GM21360 (cell line): ENCODE measurements around the gene CTSD.

Source experiments
- ATAC-seq: cut with Tn5 transposase; IDR thresholded peaks from one replicate; pipeline ENCODE4 v1.9.1; 2021; ENCODE audit warnings: mild to moderate bottlenecking, moderate library complexity; ENCODE audit not compliant: unreplicated experiment

The CTSD gene

GRCh38 chr11:1732418-1733008, 31.2 kb downstream of the CTSD start:
- ATAC-seq, result no peak

GRCh38 chr11:1731451-1732059, 32.2 kb downstream of the CTSD start:
- ATAC-seq, result no peak

GRCh38 chr11:1730059-1730629, 33.6 kb downstream of the CTSD start:
- no peak for ATAC-seq

- no peak for ATAC-seq
Observed at GRCh38 chr11:1729692-1730011, 34.1 kb downstream of the CTSD start.

GRCh38 chr11:1728931-1729691, 34.6 kb downstream of the CTSD start:
- no peak for ATAC-seq

GRCh38 chr11:1728301-1728700, 35.4 kb downstream of the CTSD start:
- no peak for ATAC-seq

GRCh38 chr11:1727861-1728260, 35.9 kb downstream of the CTSD start:
- no peak for ATAC-seq

- ATAC-seq, result no peak
Observed at GRCh38 chr11:1727096-1727690, 36.5 kb downstream of the CTSD start.

- ATAC-seq, result no peak
Observed at GRCh38 chr11:1719781-1720180, 43.9 kb downstream of the CTSD start.

GRCh38 chr11:1718326-1718725, 45.4 kb downstream of the CTSD start:
- ATAC-seq, result no peak

GRCh38 chr11:1717745-1718144, 46.0 kb downstream of the CTSD start:
- no peak for ATAC-seq

- no peak for ATAC-seq
Observed at GRCh38 chr11:1714908-1715885, 48.5 kb downstream of the CTSD start.

- no peak for ATAC-seq
Observed at GRCh38 chr11:1708716-1709115, 55.0 kb downstream of the CTSD start.

GRCh38 chr11:1707751-1708150, 56.0 kb downstream of the CTSD start:
- ATAC-seq, result no peak

GRCh38 chr11:1706634-1707400, 56.9 kb downstream of the CTSD start:
- ATAC-seq, result no peak

- no peak for ATAC-seq
Observed at GRCh38 chr11:1705126-1706052, 58.3 kb downstream of the CTSD start.

GRCh38 chr11:1703146-1703545, 60.6 kb downstream of the CTSD start:
- no peak for ATAC-seq
